ENCODE data around the gene DENND2D.
A peak's percentile ranks its signal among the peaks of the same experiment; 100 is the strongest.

The DENND2D gene

GRCh38 chr1:111145963-111146768, 54.3 kb downstream of the DENND2D start:
- Histone ChIP-seq H3K27me3 (replicated peaks in 2 of 5; ENCODE audit: control insufficient read depth in 4 of 5, insufficient read depth in 5 of 5, low read length in 4 of 5) (no peaks in the 10 kb centered on the region), H3K4me1 (ENCODE audit: control extremely low read depth in 1 of 4, control insufficient read depth in 4 of 4, insufficient read depth in 4 of 4, low read length in 3 of 4) (peaks cover 6 to 13% (median 8%) of the 10 kb centered on the region in 4 experiments), H3K27ac (ENCODE audit: insufficient read depth in 1 of 2, low read depth in 1 of 2, low read length in 2 of 2, poor library complexity in 1 of 2, severe bottlenecking in 2 of 2) (no peak overlapping the region), H3K36me3 (ENCODE audit: control insufficient read depth in 4 of 4, insufficient read depth in 4 of 4, low read length in 3 of 4) (peaks cover 8 to 33% (median 21%) of the 10 kb centered on the region in 4 experiments), H3K4me3 (ENCODE audit: control insufficient read depth in 1 of 7, extremely low read depth in 1 of 7, insufficient read depth in 4 of 7, low read depth in 2 of 7, low read length in 6 of 7) (no peak overlapping the region), H3K9me3 (ENCODE audit: control extremely low read depth in 1 of 5, control insufficient read depth in 4 of 5, insufficient read depth in 2 of 5, low read depth in 1 of 5, low read length in 4 of 5) (no peaks in the 10 kb centered on the region)
- CTCF ChIA-PET, result no interaction called here
- POLR2A ChIA-PET, result no interaction called here
- DNase-seq, result no peak

DNA sequence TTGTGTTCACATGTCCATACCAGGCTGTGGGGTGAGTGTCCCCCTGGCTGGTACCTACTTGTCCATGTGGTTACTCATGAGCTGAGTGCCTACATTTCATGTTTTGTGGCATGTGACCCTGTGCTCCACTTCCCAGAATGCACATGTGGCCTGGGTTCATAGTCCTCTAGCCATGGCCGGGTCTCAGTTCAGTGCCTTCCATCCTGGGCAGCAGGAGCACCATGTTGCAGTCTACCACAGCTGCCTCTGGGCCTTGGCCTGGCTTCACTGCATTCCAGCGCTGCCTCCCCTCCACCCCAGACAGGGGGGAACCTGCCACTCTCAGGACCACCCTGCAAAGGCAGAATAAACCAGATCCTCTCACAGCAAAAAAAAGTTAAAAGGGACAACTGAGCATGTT, 54.9 kb downstream of the DENND2D start:
- DNase-seq, result no peak
- H3K27ac ChIP-seq (ENCODE audit: insufficient read depth in 1 of 2, low read depth in 1 of 2, low read length in 2 of 2, poor library complexity in 1 of 2, severe bottlenecking in 2 of 2), result no peak overlapping the region
- ChIA-PET CTCF (interaction anchor here (1.4 kb wide), 1 partner anchor 10 kb away, joined by 3 read pairs; no protein-coding TSS in a partner anchor), POLR2A (no interaction called here)
- H3K4me1 ChIP-seq (ENCODE audit: control extremely low read depth in 1 of 4, control insufficient read depth in 4 of 4, insufficient read depth in 4 of 4, low read length in 3 of 4), result peaks cover 7 to 17% (median 14%) of the 10 kb centered on the region in 4 experiments
- H3K27me3 ChIP-seq (replicated peaks in 2 of 5; ENCODE audit: control insufficient read depth in 4 of 5, insufficient read depth in 5 of 5, low read length in 4 of 5), result no peaks in the 10 kb centered on the region
- 100% methylated on average over 1 of the region's 2 CpGs for WGBS (ENCODE audit: insufficient coverage)
- H3K36me3 ChIP-seq (ENCODE audit: control insufficient read depth in 4 of 4, insufficient read depth in 4 of 4, low read length in 3 of 4), result peaks cover 8 to 30% (median 20%) of the 10 kb centered on the region in 4 experiments
- no peaks in the 10 kb centered on the region for H3K9me3 ChIP-seq (ENCODE audit: control extremely low read depth in 1 of 5, control insufficient read depth in 4 of 5, insufficient read depth in 2 of 5, low read depth in 1 of 5, low read length in 4 of 5)
- no peak overlapping the region for H3K4me3 ChIP-seq (ENCODE audit: control insufficient read depth in 1 of 7, extremely low read depth in 1 of 7, insufficient read depth in 4 of 7, low read depth in 2 of 7, low read length in 6 of 7)

DNA sequence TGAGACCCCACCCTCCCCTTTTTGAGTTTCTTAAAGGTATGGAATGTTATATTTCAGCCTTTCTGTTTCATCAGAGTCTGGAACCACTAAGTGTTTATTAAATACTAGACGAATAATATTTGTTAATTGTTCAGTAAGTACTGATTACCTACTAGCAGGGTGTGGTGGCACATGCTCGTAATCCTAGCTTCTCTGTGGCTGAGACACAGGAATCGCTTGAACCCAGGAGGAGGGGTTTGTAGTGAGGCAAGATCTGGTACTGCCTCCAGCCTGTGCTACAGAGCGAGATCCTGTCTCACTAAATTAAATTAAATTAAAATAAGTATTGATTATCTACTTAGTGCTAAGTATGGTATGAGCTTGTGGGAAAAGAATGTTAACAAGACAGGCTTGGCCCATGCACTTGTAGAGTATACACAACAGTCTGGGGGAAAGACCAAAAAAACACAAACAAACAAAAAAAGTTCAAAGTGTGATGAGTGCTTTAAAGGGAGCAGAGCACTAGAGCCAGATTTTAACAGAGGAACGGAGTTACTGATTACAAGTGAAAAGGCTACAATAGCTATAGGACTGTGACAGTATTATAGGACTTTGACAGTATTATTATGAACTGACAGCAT, 58.0 kb downstream of the DENND2D start:
- H3K36me3 ChIP-seq (ENCODE audit: control insufficient read depth in 4 of 4, insufficient read depth in 4 of 4, low read length in 3 of 4), result peaks cover 0 to 9% (median 3%) of the 10 kb centered on the region in 4 experiments
- H3K4me1 ChIP-seq (ENCODE audit: control extremely low read depth in 1 of 4, control insufficient read depth in 4 of 4, insufficient read depth in 4 of 4, low read length in 3 of 4), result peaks cover 7 to 28% (median 18%) of the 10 kb centered on the region in 4 experiments
- H3K4me3 ChIP-seq (ENCODE audit: control insufficient read depth in 1 of 7, extremely low read depth in 1 of 7, insufficient read depth in 4 of 7, low read depth in 2 of 7, low read length in 6 of 7), result no peak overlapping the region
- H3K27ac ChIP-seq (ENCODE audit: insufficient read depth in 1 of 2, low read depth in 1 of 2, low read length in 2 of 2, poor library complexity in 1 of 2, severe bottlenecking in 2 of 2), result peak overlapping the region in 1 of 2 experiments; percentile 25
- DNase-seq, result no peak
- no peaks in the 10 kb centered on the region for H3K9me3 ChIP-seq (ENCODE audit: control extremely low read depth in 1 of 5, control insufficient read depth in 4 of 5, insufficient read depth in 2 of 5, low read depth in 1 of 5, low read length in 4 of 5)
- ChIA-PET POLR2A (no interaction called here), CTCF (no interaction called here)
- 100% methylated on average over 2 of the region's 5 CpGs for WGBS (ENCODE audit: insufficient coverage)
- H3K27me3 ChIP-seq (replicated peaks in 2 of 5; ENCODE audit: control insufficient read depth in 4 of 5, insufficient read depth in 5 of 5, low read length in 4 of 5), result no peaks in the 10 kb centered on the region

- Histone ChIP-seq H3K36me3 (ENCODE audit: control insufficient read depth in 4 of 4, insufficient read depth in 4 of 4, low read length in 3 of 4) (peaks cover 0 to 9% (median 1%) of the 10 kb centered on the region in 4 experiments), H3K9me3 (ENCODE audit: control extremely low read depth in 1 of 5, control insufficient read depth in 4 of 5, insufficient read depth in 2 of 5, low read depth in 1 of 5, low read length in 4 of 5) (no peaks in the 10 kb centered on the region), H3K27me3 (replicated peaks in 2 of 5; ENCODE audit: control insufficient read depth in 4 of 5, insufficient read depth in 5 of 5, low read length in 4 of 5) (no peaks in the 10 kb centered on the region), H3K27ac (ENCODE audit: insufficient read depth in 1 of 2, low read depth in 1 of 2, low read length in 2 of 2, poor library complexity in 1 of 2, severe bottlenecking in 2 of 2) (peak overlapping the region in 1 of 2 experiments; percentile 93), H3K4me1 (ENCODE audit: control extremely low read depth in 1 of 4, control insufficient read depth in 4 of 4, insufficient read depth in 4 of 4, low read length in 3 of 4) (peaks cover 7 to 28% (median 18%) of the 10 kb centered on the region in 4 experiments), H3K4me3 (ENCODE audit: control insufficient read depth in 1 of 7, extremely low read depth in 1 of 7, insufficient read depth in 4 of 7, low read depth in 2 of 7, low read length in 6 of 7) (peak overlapping the region in 6 of 7 experiments; percentile 83 to 100 (median 95))
- peak in 1 of 3 donors; percentile 15 for DNase-seq
- CTCF ChIA-PET, result no interaction called here
- POLR2A ChIA-PET, result no interaction called here
- no CpG with 5 or more reads among the region's 5 CpGs for WGBS (ENCODE audit: insufficient coverage)
Measured at GRCh38 chr1:111141245-111142220, 58.9 kb downstream of the DENND2D start.

DNA sequence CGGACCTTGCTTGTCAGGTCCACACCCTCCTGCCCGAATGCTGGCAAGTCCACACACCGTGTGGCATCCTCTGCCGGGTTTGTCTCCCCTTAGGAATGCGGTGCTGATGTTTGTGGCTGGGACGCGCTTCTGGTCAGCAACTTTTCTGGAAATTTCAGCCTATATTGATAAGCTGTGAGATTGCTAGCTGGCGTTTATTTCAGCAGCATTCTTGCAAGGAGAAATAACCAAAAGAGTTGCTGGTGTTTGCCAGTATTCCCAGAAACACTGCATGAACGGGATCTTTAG, 59.8 kb downstream of the DENND2D start:
- Histone ChIP-seq H3K27me3 (replicated peaks in 2 of 5; ENCODE audit: control insufficient read depth in 4 of 5, insufficient read depth in 5 of 5, low read length in 4 of 5) (no peaks in the 10 kb centered on the region), H3K9me3 (ENCODE audit: control extremely low read depth in 1 of 5, control insufficient read depth in 4 of 5, insufficient read depth in 2 of 5, low read depth in 1 of 5, low read length in 4 of 5) (no peaks in the 10 kb centered on the region), H3K4me1 (ENCODE audit: control extremely low read depth in 1 of 4, control insufficient read depth in 4 of 4, insufficient read depth in 4 of 4, low read length in 3 of 4) (peaks cover 7 to 28% (median 18%) of the 10 kb centered on the region in 4 experiments), H3K27ac (ENCODE audit: insufficient read depth in 1 of 2, low read depth in 1 of 2, low read length in 2 of 2, poor library complexity in 1 of 2, severe bottlenecking in 2 of 2) (peak overlapping the region; percentile 69 to 93), H3K36me3 (ENCODE audit: control insufficient read depth in 4 of 4, insufficient read depth in 4 of 4, low read length in 3 of 4) (peaks cover 0 to 5% (median under 1%) of the 10 kb centered on the region in 4 experiments), H3K4me3 (ENCODE audit: control insufficient read depth in 1 of 7, extremely low read depth in 1 of 7, insufficient read depth in 4 of 7, low read depth in 2 of 7, low read length in 6 of 7) (peak overlapping the region; percentile 81 to 100 (median 94))
- no peak for DNase-seq
- POLR2A ChIA-PET, result no interaction called here
- CTCF ChIA-PET, result interaction anchor here (1.0 kb wide), 1 partner anchor 51 kb away, joined by 3 read pairs; no protein-coding TSS in a partner anchor
- WGBS (ENCODE audit: insufficient coverage), result 0% methylated on average over 9 of the region's 9 CpGs

- 0% methylated on average over 44 of the region's 68 CpGs for WGBS (ENCODE audit: insufficient coverage)
- H3K4me1 ChIP-seq (ENCODE audit: control extremely low read depth in 1 of 4, control insufficient read depth in 4 of 4, insufficient read depth in 4 of 4, low read length in 3 of 4), result peaks cover 7 to 30% (median 18%) of the 10 kb centered on the region in 4 experiments
- peak within 1 kb of the TSS; percentile 81 to 100 (median 94) for H3K4me3 ChIP-seq (ENCODE audit: control insufficient read depth in 1 of 7, extremely low read depth in 1 of 7, insufficient read depth in 4 of 7, low read depth in 2 of 7, low read length in 6 of 7)
- ChIA-PET POLR2A (no interaction called here), CTCF (interaction anchor here (1.0 to 1.4 kb wide), 2 partner anchors 51 to 83 kb away, joined by 3 to 4 read pairs; no protein-coding TSS in a partner anchor)
- H3K9me3 ChIP-seq (ENCODE audit: control extremely low read depth in 1 of 5, control insufficient read depth in 4 of 5, insufficient read depth in 2 of 5, low read depth in 1 of 5, low read length in 4 of 5), result no peaks in the 10 kb centered on the region
- H3K27ac ChIP-seq (ENCODE audit: insufficient read depth in 1 of 2, low read depth in 1 of 2, low read length in 2 of 2, poor library complexity in 1 of 2, severe bottlenecking in 2 of 2), result peak within 1 kb of the TSS; percentile 69 to 93
- peaks cover 0 to 4% (median under 1%) of the 10 kb centered on the region in 4 experiments for H3K36me3 ChIP-seq (ENCODE audit: control insufficient read depth in 4 of 4, insufficient read depth in 4 of 4, low read length in 3 of 4)
- H3K27me3 ChIP-seq (replicated peaks in 2 of 5; ENCODE audit: control insufficient read depth in 4 of 5, insufficient read depth in 5 of 5, low read length in 4 of 5), result no peaks in the 10 kb centered on the region
- DNase-seq, result peak; percentile 96 to 98 (median 98)
Measured at GRCh38 chr1:111139956-111140679, 60.3 kb downstream of the DENND2D start, which contains the start of the genes CEPT1 and DRAM2. Gene CEPT1, plus strand, starts transcription at chr1:111140223. Its CDS starts 7,492 bp downstream, at chr1:111147715. Gene DRAM2, minus strand, starts transcription at chr1:111140093. Its CDS starts 8,539 bp downstream, at chr1:111131554.
